GM10266 (cell line): ENCODE measurements around the gene NDUFB7.
A peak's percentile ranks its signal among the peaks of the same experiment; 100 is the strongest.

Source experiments
- DNase-seq: peaks from one replicate; pipeline ENCODE4 v3.0.0; 2012; ENCODE audit errors: extremely low spot score
- CTCF ChIP-seq: IDR thresholded peaks from 2 replicates; pipeline ENCODE4 v1.5.1; 2012; ENCODE audit warnings: mild to moderate bottlenecking, low read depth; ENCODE audit not compliant: control insufficient read depth, insufficient read depth; ENCODE audit errors: missing control alignments

Gene NDUFB7

GRCh38 chr19:14580623-14581237, 8.9 kb upstream of the NDUFB7 start:
- DNase-seq, result peak; percentile 35
- TF ChIP-seq CTCF, result no peak

DNA sequence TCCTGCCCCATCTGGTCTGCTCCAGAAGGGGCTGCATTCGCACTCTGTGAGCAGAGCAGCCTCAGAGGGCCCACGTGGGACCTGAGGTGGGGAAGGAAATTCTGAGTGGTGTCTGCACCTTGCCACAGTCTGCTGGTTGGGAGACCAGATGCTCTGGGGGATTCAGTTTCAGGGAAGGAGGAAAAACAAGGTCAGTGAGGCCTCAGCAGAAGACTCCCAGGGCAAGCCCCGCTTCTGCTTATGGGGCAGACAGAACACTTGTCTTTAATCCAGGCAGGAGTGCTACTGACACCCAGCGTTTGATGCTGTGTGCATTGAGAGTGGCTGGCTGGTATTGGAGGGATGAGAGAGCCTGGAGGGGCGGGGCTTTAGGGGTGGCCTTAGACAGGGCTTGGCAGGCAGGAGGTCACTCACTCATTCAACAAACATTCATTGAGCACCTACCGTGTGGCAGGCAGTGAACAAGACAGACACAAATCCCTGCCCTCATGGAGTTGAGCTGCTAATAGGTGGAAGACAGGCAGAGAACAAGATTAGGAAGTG, 6.1 kb upstream of the NDUFB7 start:
- DNase-seq, result peak; percentile 39
- TF ChIP-seq CTCF, result no peak

GRCh38 chr19:14577264-14577663, 5.4 kb upstream of the NDUFB7 start:
- DNase-seq, result no peak
- TF ChIP-seq CTCF, result no peak

GRCh38 chr19:14576363-14576762, 4.5 kb upstream of the NDUFB7 start:
- TF ChIP-seq CTCF, result no peak

GRCh38 chr19:14575428-14575980, 3.6 kb upstream of the NDUFB7 start:
- DNase-seq, result no peak
- no peak for TF ChIP-seq CTCF

More at GRCh38 chr19:14576363-14576762, 4.5 kb upstream of the NDUFB7 start:
- no peak for DNase-seq

DNA sequence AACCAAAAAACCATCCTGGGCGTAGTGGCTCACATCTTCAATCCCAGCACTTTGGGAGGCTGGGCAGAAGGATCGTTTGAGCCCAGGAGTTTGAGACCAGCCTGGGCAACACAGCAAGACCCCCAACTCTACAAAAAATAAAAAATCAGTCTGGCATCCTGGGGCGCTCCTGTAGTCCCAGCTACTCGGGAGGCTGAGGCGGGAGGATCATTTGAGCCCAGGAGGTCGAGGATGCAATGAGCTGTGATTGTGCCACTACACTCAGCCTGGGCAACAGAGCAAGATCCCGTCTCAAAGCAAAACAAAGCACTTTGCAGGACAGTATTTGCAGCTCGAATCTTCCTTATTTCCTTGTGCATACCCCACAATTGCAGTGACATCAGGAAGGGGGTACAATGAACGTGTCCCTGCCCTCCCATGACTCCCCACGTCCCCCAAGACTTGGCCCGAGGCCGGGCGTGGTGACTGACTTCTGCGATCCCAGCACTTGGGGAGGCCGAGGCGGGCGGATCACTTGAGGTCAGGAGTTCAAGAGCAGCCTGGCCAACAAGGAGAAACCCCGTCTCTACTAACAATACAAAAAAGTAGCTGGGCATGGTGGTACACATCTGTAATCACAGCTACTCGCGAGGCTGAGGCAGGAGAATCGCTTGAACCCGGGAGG, 870 bp downstream of the NDUFB7 start:
- DNase-seq, result no peak
- TF ChIP-seq CTCF, result no peak

GRCh38 chr19:14567079-14567478, 4.8 kb downstream of the NDUFB7 start:
- DNase-seq, result no peak
- TF ChIP-seq CTCF, result no peak
